CD4-positive, alpha-beta T cell treated with Interleukin-12 subunit alpha and Interleukin-12 subunit beta, for 1 hour (primary cell): ENCODE measurements around the gene FKRP.
"Not testable (repeated sequence)": the region's sequence is repeated elsewhere in the genome, so short reads cannot be mapped to it uniquely, and the experiment has no call there.

ENCODE experiments used
- DNase-seq: peaks from one replicate; pipeline ENCODE4 v3.0.0-alpha.2; 2020

Gene FKRP, protein sequence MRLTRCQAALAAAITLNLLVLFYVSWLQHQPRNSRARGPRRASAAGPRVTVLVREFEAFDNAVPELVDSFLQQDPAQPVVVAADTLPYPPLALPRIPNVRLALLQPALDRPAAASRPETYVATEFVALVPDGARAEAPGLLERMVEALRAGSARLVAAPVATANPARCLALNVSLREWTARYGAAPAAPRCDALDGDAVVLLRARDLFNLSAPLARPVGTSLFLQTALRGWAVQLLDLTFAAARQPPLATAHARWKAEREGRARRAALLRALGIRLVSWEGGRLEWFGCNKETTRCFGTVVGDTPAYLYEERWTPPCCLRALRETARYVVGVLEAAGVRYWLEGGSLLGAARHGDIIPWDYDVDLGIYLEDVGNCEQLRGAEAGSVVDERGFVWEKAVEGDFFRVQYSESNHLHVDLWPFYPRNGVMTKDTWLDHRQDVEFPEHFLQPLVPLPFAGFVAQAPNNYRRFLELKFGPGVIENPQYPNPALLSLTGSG

GRCh38 chr19:46745521-46746280, at the start of gene FKRP:
Gene FKRP, plus strand, starts transcription at chr19:46746057. Its CDS starts 9,394 bp downstream, at chr19:46755451.
- peak; percentile 39 for DNase-seq

DNA sequence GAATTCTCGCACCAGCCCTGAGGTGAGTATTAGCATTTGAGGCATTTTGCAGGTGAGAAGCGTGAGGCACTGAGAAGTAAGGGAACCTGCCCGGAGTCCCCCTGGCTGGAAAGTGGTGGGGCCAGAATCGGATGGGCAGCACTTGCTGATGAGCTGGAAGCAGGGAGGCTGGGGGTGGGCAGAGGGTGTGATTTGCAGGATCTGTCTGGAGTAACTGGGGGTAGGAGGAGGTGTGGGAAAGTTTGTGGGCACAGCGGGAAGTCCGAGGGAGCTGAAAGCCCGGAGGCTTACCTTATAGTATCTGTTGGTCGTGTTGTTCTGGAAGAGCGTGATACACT, 49.0 kb upstream of the FKRP start:
- DNase-seq, result no peak

DNA sequence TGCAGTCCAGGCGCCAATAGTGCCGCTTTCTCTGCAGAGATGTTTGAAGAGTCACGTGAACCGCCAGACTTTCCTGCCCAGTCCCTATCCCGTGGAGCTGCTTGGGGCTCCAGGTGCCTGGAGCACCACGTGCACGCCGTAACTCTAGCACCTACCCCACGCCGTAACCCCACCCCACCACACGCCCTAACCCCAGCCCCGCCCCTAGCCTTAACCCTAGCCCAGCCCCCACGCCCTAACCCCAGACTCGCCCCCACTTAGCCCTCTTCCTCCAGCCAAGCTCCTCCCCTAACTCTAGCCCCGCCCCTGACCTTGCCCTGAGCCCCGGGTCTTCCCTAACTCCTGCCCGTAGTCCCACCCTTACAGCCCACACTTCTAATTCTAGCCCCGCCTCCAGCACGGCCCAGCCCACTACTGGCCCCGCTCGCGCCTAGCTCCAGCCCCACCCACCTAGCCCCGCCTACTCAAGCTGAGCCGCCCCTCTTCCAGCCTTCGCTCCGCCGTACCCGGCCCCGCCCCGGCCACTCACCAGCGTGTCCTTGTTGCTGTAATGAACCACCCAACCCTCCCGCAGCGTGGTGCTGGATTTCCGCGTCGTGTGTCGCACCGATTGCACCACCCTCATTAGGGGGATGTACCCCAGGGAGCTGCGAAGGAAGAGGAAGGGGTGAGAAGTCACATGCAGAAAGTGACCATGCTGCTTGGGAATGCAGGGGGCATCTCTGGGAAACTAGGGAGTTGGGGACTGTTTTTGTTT, 48.5 kb upstream of the FKRP start:
- no peak for DNase-seq

DNA sequence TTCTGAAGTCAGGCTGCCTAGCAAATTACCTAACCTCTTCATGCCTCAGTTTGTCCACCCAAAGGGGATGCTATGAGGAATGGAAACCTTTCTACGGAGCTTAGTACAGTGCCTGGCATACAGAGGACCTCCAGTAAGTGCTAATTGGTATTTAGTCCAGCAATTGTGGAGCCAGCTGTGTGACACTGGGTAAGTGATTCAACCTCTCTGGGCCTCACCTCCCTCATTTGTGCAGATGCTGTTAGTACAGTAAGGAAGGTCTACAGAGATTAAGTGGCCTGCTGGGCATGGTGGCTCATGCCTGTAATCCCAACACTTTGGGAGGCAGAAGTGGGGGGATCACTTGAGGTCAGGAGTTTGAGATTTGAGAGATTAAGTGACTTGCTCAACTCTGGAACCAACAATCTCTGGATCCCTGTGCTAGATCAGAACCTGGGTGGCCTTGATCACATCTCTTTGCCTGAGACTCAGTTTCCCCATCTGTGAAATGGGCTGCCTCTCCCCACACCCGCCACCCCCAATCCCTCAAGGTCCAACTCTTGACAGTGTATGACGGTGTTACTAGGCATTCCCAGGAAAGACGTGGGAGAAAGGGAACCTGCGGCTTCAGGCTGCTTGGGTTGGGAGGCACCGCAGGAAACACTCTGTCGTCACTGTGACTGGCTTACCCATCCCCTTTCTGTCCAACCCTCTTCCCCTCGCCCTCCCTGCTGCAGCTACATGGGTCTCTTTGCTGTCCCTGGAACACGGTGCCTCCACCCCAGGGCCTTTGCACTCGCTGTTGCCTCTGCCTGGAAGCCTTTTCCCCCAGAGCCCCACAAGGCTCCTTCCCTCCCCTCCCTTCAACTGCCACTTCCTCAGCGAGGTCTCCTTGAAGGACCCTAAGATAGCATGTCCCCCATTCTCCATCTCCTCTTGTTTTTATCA, 47.2 kb upstream of the FKRP start:
- no peak for DNase-seq

- no peak for DNase-seq
These were observed 45.2 kb upstream of the FKRP start for GRCh38 chr19:46700704-46701103.

GRCh38 chr19:46704379-46705076, 41.3 kb upstream of the FKRP start:
- peak; percentile 86 for DNase-seq

DNA sequence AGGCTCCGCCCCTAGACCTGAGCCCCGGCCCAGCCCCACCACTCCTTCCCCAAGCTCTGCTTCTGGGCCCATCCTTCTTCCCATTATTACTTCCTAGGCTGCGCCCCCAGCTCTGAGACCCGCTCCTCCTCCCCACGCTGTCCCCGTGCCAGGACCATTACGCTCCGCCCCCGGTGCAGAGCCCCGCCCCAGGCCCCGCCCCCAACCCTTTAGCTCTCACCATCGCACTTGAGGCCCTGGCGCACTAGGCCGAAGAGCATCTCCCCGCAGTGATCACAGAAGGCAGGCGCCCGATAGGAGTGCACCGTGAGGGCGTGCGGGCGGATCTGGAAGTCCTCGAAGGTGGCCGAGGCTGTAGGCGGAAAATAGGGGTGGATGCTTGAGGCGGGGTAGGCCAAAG, 35.2 kb upstream of the FKRP start:
- no peak for DNase-seq

DNA sequence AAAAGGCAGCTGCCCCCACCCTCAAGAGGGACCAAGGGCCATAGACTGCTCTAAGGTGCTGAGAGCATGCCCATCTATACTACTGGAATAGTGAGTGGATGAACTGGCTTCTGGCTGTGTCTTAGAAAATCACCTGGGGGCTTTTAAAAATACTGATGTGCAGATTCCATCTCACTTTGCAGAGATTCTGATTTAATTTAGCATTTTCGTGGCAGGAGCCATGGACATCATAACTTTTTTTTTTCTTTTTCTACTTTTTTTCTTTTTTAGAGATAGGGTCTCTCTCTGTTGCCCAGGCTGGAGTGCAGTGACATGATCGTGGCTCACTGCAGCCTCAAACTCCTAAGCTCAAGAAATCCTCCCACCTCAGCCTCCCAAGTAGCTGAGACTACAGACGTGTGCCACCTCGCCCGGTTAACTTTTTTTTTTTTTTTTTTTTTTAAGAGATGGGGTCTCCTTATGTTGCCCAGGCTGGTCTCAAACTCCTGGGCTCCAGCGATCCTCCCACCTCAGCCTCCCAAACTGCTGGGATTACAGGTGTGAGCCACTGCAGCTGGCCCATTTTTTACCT, 33.0 kb upstream of the FKRP start:
- not testable (repeated sequence) for DNase-seq

DNA sequence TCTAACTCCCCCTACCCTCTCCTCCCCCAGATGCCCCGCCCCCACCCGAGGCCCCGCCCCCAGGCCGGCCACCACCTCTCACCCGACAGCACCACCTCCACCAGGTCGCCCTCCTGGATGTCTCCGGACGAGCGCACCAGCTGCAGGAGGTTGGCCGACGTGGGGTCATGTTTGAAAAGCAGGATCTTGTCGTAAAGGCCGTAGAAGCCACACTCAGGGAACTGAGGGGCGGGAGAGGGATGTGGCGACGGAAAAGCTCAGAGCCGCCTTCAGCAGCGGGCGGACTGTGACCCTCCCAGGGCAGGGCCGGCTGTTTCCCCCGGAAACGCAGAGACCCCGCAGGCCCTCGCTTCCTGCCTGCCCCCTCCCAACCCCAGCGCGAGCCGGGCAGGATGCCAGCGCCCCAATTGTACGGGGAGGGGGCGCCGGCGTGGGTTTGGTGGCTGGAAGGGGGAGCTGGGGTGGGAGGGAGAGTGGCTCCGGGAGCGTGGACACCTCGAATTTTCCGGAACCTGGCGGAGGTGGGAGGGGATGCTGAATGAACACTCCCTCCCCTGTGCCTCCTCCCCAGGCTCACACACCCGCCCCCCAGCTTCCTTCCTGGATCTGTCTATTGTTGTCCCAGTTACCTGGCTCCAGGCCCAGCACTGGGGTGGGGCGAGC, 31.9 kb upstream of the FKRP start:
- peak; percentile 82 for DNase-seq

DNA sequence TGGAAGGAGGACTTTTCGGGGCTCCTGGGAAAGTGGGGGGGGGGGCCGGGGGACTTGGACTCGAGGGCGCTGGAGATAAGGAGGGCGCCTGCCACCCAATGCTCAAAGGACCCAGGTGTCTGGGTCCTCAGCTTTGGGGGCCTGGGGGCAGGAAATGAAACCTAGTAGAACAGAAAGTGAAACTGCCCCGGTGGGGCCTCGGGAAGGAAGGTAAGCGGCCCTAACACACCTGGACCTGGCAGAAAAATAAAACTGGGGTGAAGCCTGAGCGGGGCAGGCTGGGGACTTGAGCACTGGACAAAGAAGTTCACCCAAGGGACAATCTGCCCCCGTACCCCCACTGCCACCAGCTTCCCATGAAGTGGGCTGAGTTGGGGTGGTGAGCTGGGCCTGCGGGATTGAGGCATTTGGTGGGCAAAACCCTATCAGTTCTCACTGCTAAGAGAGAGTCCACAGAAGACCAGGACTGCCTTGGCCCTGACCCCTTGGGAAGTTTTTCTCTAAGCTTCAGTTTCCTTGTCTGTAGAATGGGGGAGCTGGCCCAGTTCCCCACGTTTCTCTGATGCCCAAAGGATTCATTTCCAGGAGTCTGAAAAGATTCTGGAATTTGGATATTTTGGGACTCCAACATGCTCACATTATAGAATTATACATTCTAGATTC, 31.3 kb upstream of the FKRP start:
- DNase-seq, result peak; percentile 77

GRCh38 chr19:46715620-46715974, 30.3 kb upstream of the FKRP start:
- no peak for DNase-seq

- DNase-seq, result no peak
These were observed 29.7 kb upstream of the FKRP start for GRCh38 chr19:46715975-46716671.

- DNase-seq, result no peak
These were observed 29.2 kb upstream of the FKRP start for GRCh38 chr19:46716672-46717033.

GRCh38 chr19:46717034-46717715, 28.7 kb upstream of the FKRP start, which contains the start of gene PRKD2:
Gene PRKD2, minus strand, starts transcription at chr19:46717114. Its CDS starts 744 bp downstream, at chr19:46716370.
- DNase-seq, result peak; percentile 87

DNA sequence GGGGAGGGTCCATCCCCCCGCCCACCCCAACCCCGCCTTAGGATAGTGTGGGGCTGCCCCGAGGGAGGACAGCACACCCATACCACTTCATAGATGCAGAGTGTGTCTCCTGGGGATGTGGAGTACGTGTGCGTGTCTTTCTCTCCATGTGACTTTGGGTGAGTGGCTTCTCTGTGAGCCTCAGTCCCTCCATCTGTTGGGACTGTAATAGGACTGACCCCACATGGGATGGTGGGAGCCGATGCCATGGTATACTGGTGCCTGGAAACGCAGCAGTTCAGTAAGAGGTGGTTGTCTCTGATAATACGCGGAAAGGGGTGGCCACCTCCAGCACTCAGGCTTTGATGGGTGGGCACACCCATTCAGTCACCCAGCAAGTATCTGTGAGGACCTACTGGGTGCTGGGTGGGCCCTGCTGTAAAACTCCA, 28.1 kb upstream of the FKRP start:
- DNase-seq, result peak; percentile 28

DNA sequence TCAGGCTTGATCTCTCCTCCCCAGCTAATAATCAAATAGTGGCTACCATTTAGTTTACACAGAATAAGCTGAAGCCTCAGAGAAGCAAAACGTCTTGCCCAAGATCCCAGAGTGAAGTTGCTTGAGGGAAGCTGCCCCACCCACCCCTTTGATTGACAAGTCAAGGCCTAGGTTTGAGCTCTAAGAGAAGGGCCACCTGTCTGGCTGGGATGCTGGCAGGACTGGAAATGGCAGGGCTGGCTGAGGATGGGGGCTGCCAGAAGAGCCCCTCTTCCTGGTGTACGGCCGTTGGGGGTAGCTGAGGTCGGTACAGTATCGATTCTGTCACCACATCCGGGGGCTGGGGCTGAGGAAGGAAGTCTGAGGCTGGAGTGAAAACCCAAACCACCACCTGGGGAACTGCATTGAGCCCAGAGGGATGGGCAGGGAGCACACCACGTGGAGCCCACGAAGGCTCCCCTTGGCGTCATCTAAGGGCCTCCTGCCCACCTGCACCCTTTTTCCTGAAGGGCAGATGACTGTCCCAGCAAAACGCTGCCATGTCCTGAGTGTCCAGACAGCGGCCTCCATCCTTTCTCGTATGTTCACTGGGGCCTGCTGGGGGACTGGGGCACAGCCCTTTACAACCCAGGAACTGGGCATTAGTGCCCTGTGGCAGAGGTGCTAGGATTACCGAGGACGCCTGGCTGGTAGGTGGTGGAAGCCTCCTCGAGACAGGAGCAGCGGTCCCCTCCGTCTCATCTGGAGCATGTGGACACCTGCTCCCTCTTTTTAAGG, 27.5 kb upstream of the FKRP start:
- DNase-seq, result peak; percentile 71

DNA sequence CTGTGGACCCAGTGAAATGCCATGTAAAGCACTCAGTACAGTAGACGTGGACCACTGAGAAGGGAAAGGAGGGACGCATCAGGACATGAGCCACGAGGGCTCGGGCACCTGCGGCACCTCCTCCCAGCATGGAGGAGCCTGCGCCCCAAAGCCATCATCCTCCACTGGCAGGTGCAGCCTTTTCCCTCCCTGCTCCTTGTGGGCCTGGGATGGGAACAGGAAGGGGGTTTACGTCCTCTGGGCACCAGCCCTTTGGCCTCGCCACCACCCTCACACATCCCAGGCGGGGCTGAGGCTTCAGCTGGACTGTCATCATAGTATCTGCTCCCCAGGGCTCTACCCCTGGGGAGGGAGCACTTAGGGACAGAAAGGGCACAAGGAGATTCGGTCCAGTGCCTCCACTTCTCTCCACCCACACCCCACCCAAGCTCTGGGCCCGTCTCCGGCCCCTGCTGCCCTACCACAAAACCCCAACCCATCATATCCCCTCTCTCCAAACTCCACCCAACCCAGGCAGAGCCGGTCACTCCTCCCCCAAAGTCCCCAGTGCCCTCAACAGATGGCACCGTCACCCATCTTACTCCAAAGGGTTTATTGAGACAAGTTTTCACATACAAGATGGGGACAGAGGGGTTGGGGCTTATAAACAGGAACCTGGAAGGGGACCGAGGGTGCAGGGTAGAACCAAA, 26.8 kb upstream of the FKRP start:
- DNase-seq, result no peak
